NCI-H2081 (cell line): Measurements from ENCODE around the gene LRP1B.

Experiments
- DNase-seq, 2 experiments: peaks; one replicate each; lab custom pipeline; 2025; lab: John Stamatoyannopoulos, UW

LRP1B gene

DNA sequence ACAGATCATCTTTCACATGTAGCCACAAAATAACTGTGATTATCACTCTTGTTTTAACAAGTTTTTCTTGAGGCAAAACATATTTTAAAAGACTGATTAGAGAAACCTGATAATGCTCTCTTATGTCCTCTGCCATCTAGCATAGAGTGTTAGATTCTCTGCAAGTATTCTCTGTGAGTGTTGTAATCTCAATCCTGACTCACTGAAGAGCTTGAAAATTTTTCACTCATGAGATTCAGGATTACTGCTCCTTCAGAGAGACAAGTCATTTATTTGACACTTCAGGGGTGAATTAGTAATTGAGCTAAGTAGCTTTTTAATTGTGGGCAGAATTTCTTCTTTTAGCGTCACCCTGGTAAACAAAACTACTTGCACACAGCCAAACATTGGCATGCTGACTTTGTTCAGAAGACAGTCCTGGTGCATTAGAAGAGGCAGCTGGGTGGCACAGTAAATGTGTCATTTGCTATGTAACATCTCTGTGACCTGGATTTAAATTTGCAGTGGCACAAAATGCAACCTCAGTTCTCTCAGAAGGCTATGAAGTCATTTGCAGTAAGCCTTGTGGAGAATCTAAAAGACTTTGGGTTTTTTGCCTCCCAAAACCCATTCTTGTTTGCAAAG lies 172.9 kb downstream of the LRP1B start:
- no peak for DNase-seq

DNA sequence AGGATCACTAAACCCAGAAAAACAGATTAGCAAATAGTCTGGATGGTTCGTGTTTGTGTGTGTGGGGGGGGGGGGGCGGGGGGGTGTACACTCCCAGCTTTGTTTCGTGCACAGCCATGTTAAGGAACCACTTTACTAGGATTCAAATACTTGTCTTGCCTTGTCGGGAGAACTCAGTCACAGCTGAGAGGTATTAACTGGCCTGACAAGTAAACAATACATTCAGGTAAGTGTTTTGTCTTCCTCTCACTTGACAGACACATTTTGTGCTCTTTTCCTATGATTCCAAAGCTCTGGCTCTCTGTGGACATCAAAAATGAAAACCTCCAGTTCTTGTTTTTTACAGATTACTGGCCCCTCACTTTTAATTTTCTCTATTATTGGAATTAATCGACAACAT lies 173.5 kb downstream of the LRP1B start:
- DNase-seq = no peak

DNA sequence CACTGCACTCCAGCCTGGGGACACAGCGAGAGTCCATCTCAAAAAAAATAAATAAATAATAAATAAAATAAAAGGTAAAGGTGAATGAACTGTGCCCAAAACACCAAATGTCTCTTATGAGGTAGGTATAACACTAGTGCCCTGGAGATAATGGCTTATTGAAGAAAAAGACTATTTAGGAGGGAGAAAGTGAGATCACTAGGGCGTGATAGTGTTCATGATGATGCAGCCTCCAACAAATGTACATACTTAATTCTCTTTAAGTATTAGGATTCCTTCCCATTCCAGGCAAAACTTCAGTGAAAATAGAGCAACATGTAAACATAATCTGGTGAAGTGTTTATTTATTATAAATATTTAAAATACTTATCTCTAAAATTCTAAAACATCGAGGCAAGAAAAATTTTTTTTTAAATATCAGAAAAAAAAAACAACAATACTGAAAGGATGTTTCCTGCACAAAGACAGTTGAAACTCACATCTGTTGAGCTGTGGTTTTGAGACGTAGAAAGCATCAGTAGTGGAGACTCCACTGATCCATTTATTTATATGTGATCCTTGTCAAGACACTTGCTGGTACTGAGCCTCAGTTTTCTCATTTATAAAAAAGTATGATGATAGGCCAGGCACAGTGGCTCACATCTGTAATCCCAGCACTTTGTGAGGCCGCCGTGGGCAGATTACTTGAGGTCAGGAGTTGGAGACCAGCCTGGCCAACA lies 183.3 kb downstream of the LRP1B start:
- no peak for DNase-seq

DNA sequence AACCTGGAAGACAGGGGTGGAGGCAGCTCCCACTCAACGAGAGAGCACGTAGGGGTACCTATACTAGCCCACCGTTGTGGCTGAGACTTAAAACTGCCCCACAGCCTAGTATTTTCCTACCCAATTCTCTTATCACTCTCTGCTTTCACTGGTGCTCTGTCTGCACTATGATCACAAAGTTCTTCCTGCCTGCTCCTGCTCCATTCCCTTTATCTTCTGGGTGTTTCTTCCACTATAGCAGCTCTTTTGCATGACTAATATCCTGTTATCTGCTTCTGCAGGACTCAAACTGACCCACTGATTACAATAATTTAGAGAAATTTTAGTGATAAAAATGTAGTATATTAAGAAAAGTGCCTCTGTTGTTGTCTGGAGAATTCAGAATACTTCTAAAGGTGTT lies 184.8 kb downstream of the LRP1B start:
- DNase-seq = no peak

DNA sequence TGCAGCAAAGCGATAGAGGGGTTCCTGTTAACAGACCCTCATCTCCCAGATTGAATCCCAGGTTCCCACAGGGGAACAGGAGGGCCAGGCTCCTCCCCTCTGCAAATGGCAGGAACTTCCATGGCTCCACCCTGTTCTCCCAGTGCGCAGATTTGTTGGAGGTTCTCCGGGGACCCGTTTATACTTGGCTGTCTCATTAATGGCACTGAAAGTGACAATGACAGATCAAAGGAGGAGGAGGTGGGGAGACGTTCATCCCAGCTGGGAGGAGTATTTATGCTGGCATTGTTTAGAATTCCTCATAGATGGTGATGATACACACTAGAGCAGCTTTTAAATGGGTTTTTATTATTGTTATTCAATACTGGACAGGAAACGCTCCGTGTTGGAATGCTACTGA lies 186.9 kb downstream of the LRP1B start:
- DNase-seq = no peak

GRCh38 chr2:141942006-141942789 lies 188.6 kb downstream of the LRP1B start:
- DNase-seq = no peak

DNA sequence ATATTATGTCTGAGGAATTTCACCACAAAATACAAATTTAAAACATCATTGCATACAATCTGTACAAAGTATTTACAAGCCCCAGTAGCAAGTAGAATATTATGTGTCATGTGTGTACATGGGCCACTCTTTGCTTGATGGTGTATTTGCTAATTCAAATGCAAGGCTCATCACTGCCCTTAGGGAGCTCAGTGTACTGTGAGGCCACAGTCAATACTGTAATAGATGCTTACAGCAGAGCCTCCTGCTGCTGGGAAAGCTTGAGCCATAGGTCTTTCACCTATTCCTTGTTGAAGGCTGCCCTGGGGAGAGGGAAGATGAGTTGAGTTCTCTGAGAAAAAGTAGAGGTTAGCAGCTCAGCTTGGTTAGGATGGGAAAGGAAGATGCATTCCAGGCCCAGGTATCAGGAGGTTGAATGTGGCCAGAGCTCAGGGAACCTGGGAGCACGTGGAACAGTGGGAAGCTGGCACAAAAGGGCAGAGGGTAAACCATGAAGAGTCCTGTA lies 189.6 kb downstream of the LRP1B start:
- DNase-seq = no peak

DNA sequence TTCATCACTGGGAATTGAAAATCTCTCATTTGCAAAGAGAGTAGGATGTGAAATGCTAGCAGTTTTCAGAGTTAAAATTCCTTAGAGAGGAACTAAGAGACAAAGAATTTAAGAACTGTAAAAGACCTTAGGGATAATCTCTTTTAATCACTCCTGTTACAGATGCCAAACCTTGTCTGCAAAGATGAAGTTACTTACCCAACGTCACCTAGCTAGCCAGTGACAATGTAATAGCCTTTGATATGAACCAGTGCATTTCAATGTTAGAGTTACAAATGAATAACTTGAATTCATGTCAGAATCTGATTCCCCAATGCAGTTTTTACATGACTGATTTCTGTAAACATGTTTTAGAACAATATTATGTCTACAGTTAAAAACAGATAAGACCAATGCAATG lies 190.1 kb downstream of the LRP1B start:
- no peak for DNase-seq

DNA sequence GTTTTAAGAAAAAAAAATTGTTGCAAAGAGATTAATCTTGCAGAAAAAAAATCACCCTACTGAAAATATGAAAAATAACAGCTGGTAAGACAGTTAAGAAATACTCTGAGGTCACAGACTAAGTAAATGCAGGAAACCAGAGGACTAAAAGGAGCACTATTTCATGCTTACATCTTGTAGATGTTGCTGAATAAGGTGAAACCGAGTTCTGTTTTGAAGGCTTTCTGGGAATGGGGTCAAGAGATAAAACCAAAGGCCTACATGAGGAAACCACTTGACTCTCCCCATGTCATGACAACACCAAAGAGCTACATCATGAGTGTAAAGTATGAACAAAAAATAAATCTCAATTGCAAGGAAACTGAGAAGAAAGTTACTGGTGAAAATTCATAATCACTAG lies 197.6 kb downstream of the LRP1B start:
- no peak for DNase-seq

DNA sequence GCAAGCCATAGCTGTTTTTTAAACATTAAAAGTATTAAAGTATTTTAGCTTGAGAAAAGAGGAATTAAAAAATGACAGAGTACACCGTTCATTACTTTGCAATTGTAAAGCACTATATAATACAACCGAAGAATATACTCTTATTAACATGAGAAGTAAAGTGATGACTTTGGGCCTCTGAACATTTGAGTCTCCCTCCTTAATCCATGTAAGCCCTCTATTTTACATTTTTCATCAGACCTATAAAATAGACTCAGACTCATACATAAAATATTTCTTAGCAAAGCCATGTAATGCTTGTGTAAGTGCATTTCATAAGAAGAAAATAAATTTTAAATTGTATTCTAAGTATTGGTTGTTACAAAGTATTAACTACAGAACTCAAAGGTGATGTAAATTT lies 198.6 kb downstream of the LRP1B start:
- no peak for DNase-seq

GRCh38 chr2:141931797-141932196 lies 199.0 kb downstream of the LRP1B start:
- DNase-seq = no peak

- no peak for DNase-seq
These were observed 200.0 kb downstream of the LRP1B start for GRCh38 chr2:141930803-141931202.

DNA sequence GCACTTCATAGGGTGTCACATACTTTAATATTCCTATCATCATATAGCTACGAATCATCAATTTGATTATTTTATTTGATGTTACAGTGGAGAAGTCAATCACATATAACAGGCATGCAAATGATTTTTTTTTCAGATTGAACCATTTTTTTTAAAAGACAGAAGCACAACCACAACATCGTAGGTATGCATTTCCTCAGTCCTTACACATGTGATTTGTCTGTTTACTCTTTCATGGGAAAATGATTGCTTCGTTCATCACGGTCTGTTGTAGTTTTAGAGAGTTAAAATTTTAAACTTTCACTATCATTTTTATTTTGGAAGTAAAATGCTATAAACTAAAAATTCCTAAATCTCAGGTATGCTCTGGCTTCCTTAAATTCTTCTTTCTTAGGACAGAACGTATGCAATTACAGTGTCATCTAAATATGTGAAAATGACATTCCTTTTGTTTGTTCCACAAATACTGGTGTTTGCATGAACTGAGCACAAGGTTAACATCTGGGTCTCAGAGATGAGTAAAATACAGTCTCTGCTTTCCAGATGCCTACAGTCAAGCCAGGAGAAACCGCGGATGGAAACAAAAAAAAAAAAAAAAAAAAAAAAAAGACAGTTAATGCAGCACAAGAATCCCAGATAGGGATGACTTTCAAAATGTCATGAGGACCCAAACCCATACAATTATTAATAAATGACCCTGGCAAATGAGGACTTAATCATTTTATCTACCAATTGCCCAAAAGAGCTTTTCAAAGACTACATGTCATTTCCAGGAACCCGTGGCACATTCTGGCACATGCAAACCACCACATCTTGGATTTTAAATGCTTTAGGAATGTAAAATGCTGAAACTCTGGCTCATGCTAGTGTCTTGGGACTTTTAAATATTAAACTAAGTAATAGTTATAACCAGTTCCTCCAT lies 201.2 kb downstream of the LRP1B start:
- no peak for DNase-seq

DNA sequence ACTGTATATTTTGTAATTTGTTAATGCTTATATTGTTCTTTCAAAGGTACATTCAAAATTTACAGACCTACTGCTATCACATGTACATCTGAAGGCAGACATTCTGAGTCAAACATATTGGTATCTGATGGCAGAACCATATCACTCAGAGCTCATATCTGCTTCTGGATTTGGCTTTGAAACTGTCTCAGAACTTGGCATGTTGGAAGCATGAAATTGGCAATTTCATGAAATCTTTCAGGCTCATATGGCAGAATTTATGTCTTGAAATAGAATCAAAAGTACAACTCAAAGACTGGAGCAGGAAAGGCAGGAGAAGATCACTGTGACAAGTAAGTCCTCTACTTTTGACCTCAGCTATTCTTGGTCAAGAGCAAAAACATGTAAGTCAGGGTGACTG lies 202.3 kb downstream of the LRP1B start:
- DNase-seq = no peak

DNA sequence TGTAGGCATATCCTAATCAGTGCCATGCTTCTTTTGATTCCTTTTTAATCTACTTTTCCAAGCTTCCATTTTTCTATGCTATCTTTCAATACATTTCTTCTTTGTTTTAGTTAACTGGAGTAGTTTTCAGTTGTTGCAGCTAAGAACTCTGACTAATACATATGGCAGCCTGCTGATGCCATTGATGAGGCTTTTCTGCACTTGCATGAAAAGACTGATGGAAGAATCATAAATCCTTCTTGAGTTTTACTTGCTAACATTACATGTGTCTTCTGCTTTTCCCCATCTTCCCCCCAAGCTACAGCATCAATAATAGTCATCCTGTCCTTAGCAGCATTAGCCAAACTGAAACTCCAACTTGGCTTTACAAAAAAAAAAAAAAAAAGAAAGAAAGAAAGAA lies 203.3 kb downstream of the LRP1B start:
- DNase-seq = no peak

- DNase-seq = no peak
These were observed 205.3 kb downstream of the LRP1B start for GRCh38 chr2:141925511-141925910.

GRCh38 chr2:141923657-141924056 lies 207.2 kb downstream of the LRP1B start:
- DNase-seq = no peak

DNA sequence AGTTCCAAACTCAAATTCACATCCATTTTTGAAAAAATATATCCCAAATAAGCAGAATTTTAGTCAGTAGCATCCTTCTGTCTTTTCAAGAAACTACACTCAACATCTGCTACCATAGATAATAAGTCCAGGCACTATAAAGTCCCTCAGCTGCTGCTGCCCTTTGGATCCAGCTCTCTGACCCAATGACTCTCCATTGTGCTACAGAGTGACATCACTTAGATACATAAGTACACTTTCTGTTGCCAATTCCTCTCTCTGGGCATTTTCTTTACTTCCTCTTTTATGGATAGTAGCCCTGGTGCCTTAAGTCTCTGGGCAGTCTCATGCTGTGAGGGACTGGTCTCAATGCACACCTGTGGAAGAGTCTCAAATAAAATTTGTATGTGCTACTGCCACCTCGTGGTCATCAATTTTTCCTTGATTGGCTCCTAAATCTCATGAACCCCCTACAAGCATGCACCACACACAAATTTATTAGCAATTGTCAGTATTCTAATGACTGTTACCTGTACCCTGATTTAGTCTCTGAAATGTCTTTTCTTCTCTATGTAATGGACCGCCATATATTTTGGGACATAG lies 219.2 kb downstream of the LRP1B start:
- DNase-seq = peak; percentile 37 to 70

DNA sequence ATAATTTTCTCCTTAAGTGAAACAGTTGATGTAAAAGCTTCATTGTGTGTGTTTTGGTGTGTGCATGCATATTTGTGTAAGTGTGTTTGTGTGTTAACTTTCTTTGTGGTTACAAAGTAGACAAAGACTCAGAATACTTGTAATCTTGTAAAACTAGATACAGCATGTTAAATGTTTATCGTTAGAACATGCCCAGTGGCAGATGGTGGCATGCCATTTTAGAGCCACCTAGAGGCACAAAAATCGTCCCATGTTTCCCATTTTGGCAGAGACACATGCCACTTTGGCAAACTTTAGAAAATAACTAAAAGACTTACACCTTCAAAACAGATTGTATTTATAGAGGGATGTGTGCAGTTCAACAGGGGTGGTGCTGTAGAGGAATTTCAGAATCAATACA lies 224.1 kb downstream of the LRP1B start:
- DNase-seq = no peak

DNA sequence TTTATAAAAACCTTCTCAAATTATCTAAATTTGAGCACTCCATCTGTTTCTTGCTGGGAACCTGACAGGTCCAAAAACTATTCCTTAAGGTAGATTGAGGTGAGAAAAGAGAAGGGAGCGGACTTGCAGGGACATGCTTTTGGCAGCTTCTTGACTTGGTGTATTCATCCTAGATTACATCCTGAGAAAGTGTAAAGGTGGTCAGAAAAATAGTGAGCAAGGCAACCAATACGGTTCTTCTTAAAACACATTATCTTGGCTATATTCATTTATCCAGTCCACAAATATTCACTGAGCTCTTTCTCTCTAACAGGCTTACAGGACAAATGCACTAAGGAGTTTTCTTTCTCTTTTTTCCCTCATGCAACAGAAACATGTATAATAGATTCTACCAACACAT lies 230.0 kb downstream of the LRP1B start:
- no peak for DNase-seq

GRCh38 chr2:141899740-141900139 lies 231.1 kb downstream of the LRP1B start:
- DNase-seq = peak in 1 of 2 experiments; percentile 11

DNA sequence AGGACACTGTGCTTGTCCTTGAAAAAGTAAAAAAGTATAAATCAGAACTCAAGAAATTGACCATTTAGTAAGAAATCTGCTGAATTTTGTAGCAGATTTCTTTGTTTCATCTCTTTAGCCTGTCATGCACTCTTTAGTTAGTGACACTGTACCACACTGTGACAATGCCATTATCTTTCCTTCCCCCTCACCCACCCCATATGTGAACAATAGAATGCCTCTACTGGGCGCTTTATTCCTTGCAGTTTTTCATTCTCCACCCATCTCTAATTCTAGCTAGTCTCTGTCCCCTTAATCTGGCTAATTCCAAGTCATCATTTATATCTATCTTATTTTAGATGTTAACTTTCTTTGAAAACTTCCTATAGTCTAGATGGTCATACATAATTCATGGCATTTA lies 241.0 kb downstream of the LRP1B start:
- DNase-seq = no peak
